HPDE6-E6E7 (cell line): ENCODE data around the gene TSPAN5.

ENCODE experiments used
- DNase-seq: peaks from one replicate; pipeline ENCODE4 v3.0.0; 2011; ENCODE audit warnings: missing footprints; ENCODE audit errors: extremely low spot score

TSPAN5 gene

GRCh38 chr4:98673288-98673644, 14.9 kb upstream of the TSPAN5 start:
- DNase-seq = no peak

GRCh38 chr4:98672583-98673287, 14.3 kb upstream of the TSPAN5 start:
- DNase-seq = no peak

- DNase-seq = no peak
Measured at GRCh38 chr4:98671131-98671530, 12.7 kb upstream of the TSPAN5 start.

- DNase-seq = no peak
Measured at GRCh38 chr4:98670186-98670585, 11.8 kb upstream of the TSPAN5 start.

GRCh38 chr4:98669577-98669976, 11.2 kb upstream of the TSPAN5 start:
- no peak for DNase-seq

- DNase-seq = no peak
Measured at GRCh38 chr4:98664959-98665358, 6.5 kb upstream of the TSPAN5 start.

GRCh38 chr4:98663226-98664006, 5.0 kb upstream of the TSPAN5 start:
- DNase-seq = no peak

GRCh38 chr4:98662626-98663225, 4.3 kb upstream of the TSPAN5 start:
- DNase-seq = no peak

- DNase-seq = no peak
Measured at GRCh38 chr4:98662055-98662453, 3.6 kb upstream of the TSPAN5 start.

- DNase-seq = peak; percentile 69
Measured at GRCh38 chr4:98661371-98662054, 3.1 kb upstream of the TSPAN5 start.

- DNase-seq = no peak
Measured at GRCh38 chr4:98659741-98660462, 1.5 kb upstream of the TSPAN5 start.

- no peak for DNase-seq
Measured at GRCh38 chr4:98659106-98659592, 738 bp upstream of the TSPAN5 start.

GRCh38 chr4:98657531-98658286, 702 bp downstream of the TSPAN5 start:
- DNase-seq = no peak

- DNase-seq = no peak
Measured at GRCh38 chr4:98656886-98657285, 1.5 kb downstream of the TSPAN5 start.

GRCh38 chr4:98656443-98656842, 2.0 kb downstream of the TSPAN5 start:
- no peak for DNase-seq

- no peak for DNase-seq
Measured at GRCh38 chr4:98653890-98654867, 4.2 kb downstream of the TSPAN5 start.

- no peak for DNase-seq
Measured at GRCh38 chr4:98652996-98653395, 5.4 kb downstream of the TSPAN5 start.

- no peak for DNase-seq
Measured at GRCh38 chr4:98648602-98649001, 9.8 kb downstream of the TSPAN5 start.

GRCh38 chr4:98646422-98646821, 12.0 kb downstream of the TSPAN5 start:
- DNase-seq = no peak

GRCh38 chr4:98645527-98645926, 12.9 kb downstream of the TSPAN5 start:
- no peak for DNase-seq
